ENCODE results near the gene EFCAB10. TPM values are rescaled to one million over a fixed set of nuclear protein-coding genes. Genes with fewer than 3 reads are reported as not detected.

The EFCAB10 gene
- total RNA-seq, 4 donors from 2014 or later, result not detected

DNA sequence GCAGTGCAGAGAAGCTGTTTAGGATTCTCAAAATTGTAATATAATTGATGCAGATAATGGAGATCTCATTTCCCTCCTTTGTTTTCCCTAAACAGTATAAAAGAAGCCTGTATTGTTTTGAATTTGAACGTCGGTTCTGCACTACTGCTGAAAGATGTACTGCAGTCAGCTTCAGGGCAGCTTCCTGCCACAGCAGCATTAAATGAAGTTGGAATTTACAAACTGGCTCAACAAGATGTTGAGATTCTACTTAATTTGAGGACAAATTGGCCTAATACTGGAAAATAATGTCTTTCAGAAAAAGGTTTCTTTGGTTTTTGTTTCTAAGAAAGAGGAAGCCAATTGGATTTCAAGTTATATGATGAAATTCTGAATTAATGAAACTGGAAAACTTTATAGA lies 14.3 kb downstream of the EFCAB10 start:
- Histone ChIP-seq H3K9me3 (no peaks in the 10 kb centered on the region), H3K36me3 (peaks cover 0 to 77% (median 7%) of the 10 kb centered on the region in 3 donors), H3K27me3 (no peaks in the 10 kb centered on the region), H3K4me3 (no peak overlapping the region), H3K4me1 (no peaks in the 10 kb centered on the region), H3K27ac (no peak overlapping the region)
- TF ChIP-seq EP300 (IDR thresholded peaks at IDR 0.05), result no peak
- no peak for TF ChIP-seq POLR2A (IDR thresholded peaks at IDR 0.05)
- TF ChIP-seq, protein P1, sequence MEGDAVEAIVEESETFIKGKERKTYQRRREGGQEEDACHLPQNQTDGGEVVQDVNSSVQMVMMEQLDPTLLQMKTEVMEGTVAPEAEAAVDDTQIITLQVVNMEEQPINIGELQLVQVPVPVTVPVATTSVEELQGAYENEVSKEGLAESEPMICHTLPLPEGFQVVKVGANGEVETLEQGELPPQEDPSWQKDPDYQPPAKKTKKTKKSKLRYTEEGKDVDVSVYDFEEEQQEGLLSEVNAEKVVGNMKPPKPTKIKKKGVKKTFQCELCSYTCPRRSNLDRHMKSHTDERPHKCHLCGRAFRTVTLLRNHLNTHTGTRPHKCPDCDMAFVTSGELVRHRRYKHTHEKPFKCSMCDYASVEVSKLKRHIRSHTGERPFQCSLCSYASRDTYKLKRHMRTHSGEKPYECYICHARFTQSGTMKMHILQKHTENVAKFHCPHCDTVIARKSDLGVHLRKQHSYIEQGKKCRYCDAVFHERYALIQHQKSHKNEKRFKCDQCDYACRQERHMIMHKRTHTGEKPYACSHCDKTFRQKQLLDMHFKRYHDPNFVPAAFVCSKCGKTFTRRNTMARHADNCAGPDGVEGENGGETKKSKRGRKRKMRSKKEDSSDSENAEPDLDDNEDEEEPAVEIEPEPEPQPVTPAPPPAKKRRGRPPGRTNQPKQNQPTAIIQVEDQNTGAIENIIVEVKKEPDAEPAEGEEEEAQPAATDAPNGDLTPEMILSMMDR (IDR thresholded peaks at IDR 0.05), result no peak
- WGBS, 2 donors, result 41 to 53% methylated on average over 2 of the region's 2 CpGs
- DNase-seq (ENCODE audit: low spot score in 2 of 2), result no peak

DNA sequence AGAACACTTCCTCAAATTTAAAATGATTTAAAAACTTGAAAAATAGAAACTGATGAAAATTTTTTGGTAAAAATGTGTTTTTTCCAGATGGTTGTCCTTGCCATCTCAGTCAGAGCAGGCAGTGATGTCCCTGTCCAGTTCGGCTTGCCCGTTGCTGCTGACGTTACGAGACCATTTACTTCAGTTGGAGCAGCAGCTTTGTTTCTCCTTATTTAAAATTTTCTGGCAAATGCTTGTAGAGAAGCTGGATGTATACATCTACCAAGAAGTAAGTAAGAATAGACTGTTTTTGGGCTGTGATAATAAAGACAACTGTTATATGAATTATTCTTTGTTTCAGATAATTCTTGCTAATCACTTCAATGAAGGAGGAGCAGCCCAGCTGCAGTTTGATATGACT lies 16.1 kb downstream of the EFCAB10 start:
- Histone ChIP-seq H3K27ac (no peak overlapping the region), H3K4me1 (no peaks in the 10 kb centered on the region), H3K36me3 (peaks cover 0 to 94% (median 7%) of the 10 kb centered on the region in 3 donors), H3K4me3 (no peak overlapping the region), H3K9me3 (no peaks in the 10 kb centered on the region), H3K27me3 (no peaks in the 10 kb centered on the region)
- no peak for DNase-seq (ENCODE audit: low spot score in 2 of 2)
- WGBS, 2 donors, result 94 to 97% methylated on average over 4 of the region's 4 CpGs
- no peak for TF ChIP-seq POLR2A (IDR thresholded peaks at IDR 0.05)
- TF ChIP-seq EP300 (IDR thresholded peaks at IDR 0.05), result no peak
- TF ChIP-seq, protein P1 (IDR thresholded peaks at IDR 0.05), result no peak

DNA sequence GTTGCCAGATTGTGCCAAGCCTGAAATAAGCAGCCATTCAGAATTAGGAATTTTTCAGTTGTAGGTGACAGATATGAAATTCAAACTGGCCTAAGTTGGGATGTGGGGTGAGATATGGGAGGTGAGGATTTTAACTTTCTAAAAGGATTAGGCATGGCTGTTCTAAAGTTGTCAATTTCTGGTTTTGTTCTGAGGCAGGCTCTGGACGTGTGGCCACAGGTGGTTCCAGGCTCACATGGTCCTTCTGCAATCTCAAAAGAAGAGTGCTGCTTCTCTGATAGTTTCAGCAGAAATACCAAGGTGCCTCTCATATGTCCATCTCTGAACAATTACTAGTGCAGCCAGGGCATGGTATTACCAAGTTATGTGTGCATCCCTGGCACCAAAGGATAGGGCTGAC lies 21.4 kb downstream of the EFCAB10 start:
- Histone ChIP-seq H3K4me1 (no peaks in the 10 kb centered on the region), H3K4me3 (no peak overlapping the region), H3K9me3 (no peaks in the 10 kb centered on the region), H3K27ac (no peak overlapping the region), H3K27me3 (no peaks in the 10 kb centered on the region), H3K36me3 (peaks cover 0 to 92% (median 0%) of the 10 kb centered on the region in 3 donors)
- WGBS, 2 donors, result 81 to 86% methylated on average over 1 of the region's 1 CpG
- TF ChIP-seq POLR2A (IDR thresholded peaks at IDR 0.05) (no peak), EP300 (IDR thresholded peaks at IDR 0.05) (no peak)
- TF ChIP-seq, protein P1 (IDR thresholded peaks at IDR 0.05), result no peak
- no peak for DNase-seq (ENCODE audit: low spot score in 2 of 2)

DNA sequence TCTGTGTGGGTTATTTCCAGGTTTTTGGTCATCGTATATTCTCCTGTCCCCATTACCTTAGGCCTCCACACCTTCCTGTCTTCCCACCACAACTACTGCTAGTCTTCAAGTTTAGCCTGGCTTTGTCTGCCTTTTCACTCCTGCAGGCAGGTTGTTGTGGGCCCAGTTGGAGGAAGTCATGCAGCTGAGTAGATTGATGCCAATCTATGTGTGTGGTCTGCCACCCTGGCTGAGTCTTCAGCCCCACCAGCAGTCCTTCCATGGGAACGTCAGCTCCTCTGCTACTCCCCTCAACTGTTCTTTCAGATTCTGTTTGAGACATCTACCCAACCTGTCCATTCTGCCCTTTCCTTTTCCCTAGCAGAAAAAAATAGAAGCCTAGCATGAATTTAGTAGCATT lies 43.0 kb downstream of the EFCAB10 start:
- Histone ChIP-seq H3K4me3 (no peak overlapping the region), H3K9me3 (no peaks in the 10 kb centered on the region), H3K27me3 (no peaks in the 10 kb centered on the region), H3K27ac (no peak overlapping the region), H3K36me3 (peaks cover 0 to 73% (median 3%) of the 10 kb centered on the region in 3 donors), H3K4me1 (peaks cover 0 to 15% (median 3%) of the 10 kb centered on the region in 4 donors)
- TF ChIP-seq, protein P1 (IDR thresholded peaks at IDR 0.05), result no peak
- no peak for DNase-seq (ENCODE audit: low spot score in 2 of 2)
- 71 to 73% methylated on average over 2 of the region's 2 CpGs for WGBS, 2 donors

DNA sequence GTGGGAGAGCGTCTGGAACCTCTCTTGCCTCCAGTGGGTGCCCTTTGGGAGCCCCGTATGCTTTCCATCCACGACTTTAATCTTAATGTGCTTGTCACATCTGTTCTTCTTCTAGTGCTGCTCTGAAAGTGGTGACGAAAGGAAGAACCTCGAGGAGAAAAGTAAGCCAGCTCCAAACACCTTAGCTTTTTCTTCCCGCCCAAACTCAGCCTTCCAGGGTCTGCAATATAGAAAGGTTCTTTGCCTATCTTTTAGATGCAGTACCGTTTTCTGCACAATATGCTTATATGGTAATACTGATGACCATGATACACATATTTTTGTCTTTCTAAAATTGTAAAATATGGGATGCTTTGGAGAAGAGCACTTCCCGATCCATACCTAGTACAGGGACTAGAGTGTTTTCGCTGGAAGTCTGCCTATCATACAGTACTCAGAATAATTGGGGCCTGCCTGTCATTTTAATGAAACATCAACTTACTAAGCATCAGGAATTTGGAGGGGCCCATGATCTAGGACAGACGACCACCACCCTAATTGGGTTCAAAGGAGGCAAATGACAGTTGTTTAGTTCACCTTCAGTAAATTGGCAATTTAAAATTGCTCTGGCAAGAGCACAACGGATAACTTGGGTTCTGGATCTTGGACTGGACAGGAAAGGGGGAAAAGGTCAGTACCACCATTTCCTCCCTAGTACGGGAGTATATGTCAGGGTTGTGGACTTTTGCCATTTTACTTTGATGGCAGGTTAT lies 48.4 kb downstream of the EFCAB10 start:
- Histone ChIP-seq H3K4me3 (peak overlapping the region; percentile 63 to 97 (median 88)), H3K9me3 (no peaks in the 10 kb centered on the region), H3K4me1 (peaks cover 0 to 30% (median 11%) of the 10 kb centered on the region in 4 donors), H3K27ac (peak overlapping the region in 3 of 4 donors; percentile 71 to 92 (median 91)), H3K27me3 (no peaks in the 10 kb centered on the region), H3K36me3 (peaks cover 0 to 19% (median 0%) of the 10 kb centered on the region in 3 donors)
- TF ChIP-seq POLR2A (IDR thresholded peaks at IDR 0.05) (no peak), EP300 (IDR thresholded peaks at IDR 0.05) (no peak)
- TF ChIP-seq, protein P1 (IDR thresholded peaks at IDR 0.05), result no peak
- WGBS, 2 donors, result 36 to 42% methylated on average over 12 of the region's 12 CpGs
- no peak for DNase-seq (ENCODE audit: low spot score in 2 of 2)
